ENCODE measurements around the gene LYRM4. TPM values are rescaled to one million over a fixed set of nuclear protein-coding genes. Genes with fewer than 3 reads are reported as not detected.

Gene LYRM4
- total and polyA plus RNA-seq, 2 donors (not counting 1 experiment from before 2014, with no cell fraction given): 14.5 to 31.9 TPM

GRCh38 chr6:5098501-5099270 is 162.1 kb downstream of the LYRM4 start:
- H3K9me3 ChIP-seq (ENCODE audit: control insufficient read depth, insufficient read depth, low read depth, low read length): no peaks in the 10 kb centered on the region
- no peaks in the 10 kb centered on the region for H3K36me3 ChIP-seq (ENCODE audit: control insufficient read depth, insufficient read depth, low read length)
- peaks cover 7% of the 10 kb centered on the region for H3K4me1 ChIP-seq (ENCODE audit: control insufficient read depth, extremely low read depth, insufficient read depth, low read length)
- H2AFZ ChIP-seq (ENCODE audit: low read length): no peak overlapping the region
- H3K4me3 ChIP-seq (replicated peaks in 1 of 4; ENCODE audit: control extremely low read depth in 1 of 4, insufficient read depth in 1 of 4, low read depth in 3 of 4, low read length in 4 of 4): no peak overlapping the region
- no peaks in the 10 kb centered on the region for H3K79me2 ChIP-seq (ENCODE audit: control insufficient read depth, insufficient read depth, low read length)
- H3K9ac ChIP-seq (ENCODE audit: insufficient read depth, low read length): no peak overlapping the region
- no peak overlapping the region for H3K27ac ChIP-seq (ENCODE audit: insufficient read depth, low read length)
- peaks cover 3% of the 10 kb centered on the region for H3K27me3 ChIP-seq (ENCODE audit: control insufficient read depth, insufficient read depth, low read length)
- TF ChIP-seq EZH2 (IDR thresholded peaks at IDR 0.05; ENCODE audit: low read length, missing control alignments) (no peak), CTCF (conservative IDR thresholded peaks at IDR 0.05 in 1 of 2, IDR thresholded peaks at IDR 0.05 in 1 of 2; ENCODE audit: low read depth in 1 of 2, low read length in 2 of 2) (no peak)
- no peak for DNase-seq (ENCODE audit: low read depth in 2 of 2)
- no peak overlapping the region for H3K4me2 ChIP-seq (ENCODE audit: extremely low read depth, insufficient read depth, low read length)
- no peaks in the 10 kb centered on the region for H4K20me1 ChIP-seq (ENCODE audit: control insufficient read depth, extremely low read depth, insufficient read depth, low read length)

- H3K27me3 ChIP-seq (ENCODE audit: control insufficient read depth, insufficient read depth, low read length): peaks cover 6% of the 10 kb centered on the region
- no peak overlapping the region for H3K4me2 ChIP-seq (ENCODE audit: extremely low read depth, insufficient read depth, low read length)
- no peaks in the 10 kb centered on the region for H3K79me2 ChIP-seq (ENCODE audit: control insufficient read depth, insufficient read depth, low read length)
- H3K4me3 ChIP-seq (replicated peaks in 1 of 4; ENCODE audit: control extremely low read depth in 1 of 4, insufficient read depth in 1 of 4, low read depth in 3 of 4, low read length in 4 of 4): no peak overlapping the region
- H3K4me1 ChIP-seq (ENCODE audit: control insufficient read depth, extremely low read depth, insufficient read depth, low read length): peaks cover 7% of the 10 kb centered on the region
- TF ChIP-seq EZH2 (IDR thresholded peaks at IDR 0.05; ENCODE audit: low read length, missing control alignments) (no peak), CTCF (conservative IDR thresholded peaks at IDR 0.05 in 1 of 2, IDR thresholded peaks at IDR 0.05 in 1 of 2; ENCODE audit: low read depth in 1 of 2, low read length in 2 of 2) (no peak)
- no peak overlapping the region for H3K9ac ChIP-seq (ENCODE audit: insufficient read depth, low read length)
- no peaks in the 10 kb centered on the region for H3K9me3 ChIP-seq (ENCODE audit: control insufficient read depth, insufficient read depth, low read depth, low read length)
- no peaks in the 10 kb centered on the region for H3K36me3 ChIP-seq (ENCODE audit: control insufficient read depth, insufficient read depth, low read length)
- no peak overlapping the region for H3K27ac ChIP-seq (ENCODE audit: insufficient read depth, low read length)
- H4K20me1 ChIP-seq (ENCODE audit: control insufficient read depth, extremely low read depth, insufficient read depth, low read length): no peaks in the 10 kb centered on the region
- peak in 1 of 2 donors; percentile 22 for DNase-seq (ENCODE audit: low read depth in 2 of 2)
- H2AFZ ChIP-seq (ENCODE audit: low read length): no peak overlapping the region
These were observed 164.3 kb downstream of the LYRM4 start for GRCh38 chr6:5096482-5096881.

- TF ChIP-seq EZH2 (IDR thresholded peaks at IDR 0.05; ENCODE audit: low read length, missing control alignments) (no peak), CTCF (conservative IDR thresholded peaks at IDR 0.05 in 1 of 2, IDR thresholded peaks at IDR 0.05 in 1 of 2; ENCODE audit: low read depth in 1 of 2, low read length in 2 of 2) (no peak)
- H3K79me2 ChIP-seq (ENCODE audit: control insufficient read depth, insufficient read depth, low read length): no peaks in the 10 kb centered on the region
- no peak overlapping the region for H3K4me2 ChIP-seq (ENCODE audit: extremely low read depth, insufficient read depth, low read length)
- H3K4me3 ChIP-seq (replicated peaks in 1 of 4; ENCODE audit: control extremely low read depth in 1 of 4, insufficient read depth in 1 of 4, low read depth in 3 of 4, low read length in 4 of 4): no peak overlapping the region
- peaks cover 11% of the 10 kb centered on the region for H3K27me3 ChIP-seq (ENCODE audit: control insufficient read depth, insufficient read depth, low read length)
- no peaks in the 10 kb centered on the region for H3K9me3 ChIP-seq (ENCODE audit: control insufficient read depth, insufficient read depth, low read depth, low read length)
- H3K27ac ChIP-seq (ENCODE audit: insufficient read depth, low read length): no peak overlapping the region
- H2AFZ ChIP-seq (ENCODE audit: low read length): no peak overlapping the region
- peaks cover 7% of the 10 kb centered on the region for H3K4me1 ChIP-seq (ENCODE audit: control insufficient read depth, extremely low read depth, insufficient read depth, low read length)
- peak; percentile 53 to 77 for DNase-seq (ENCODE audit: low read depth in 2 of 2)
- H3K9ac ChIP-seq (ENCODE audit: insufficient read depth, low read length): no peak overlapping the region
- H3K36me3 ChIP-seq (ENCODE audit: control insufficient read depth, insufficient read depth, low read length): no peaks in the 10 kb centered on the region
- no peaks in the 10 kb centered on the region for H4K20me1 ChIP-seq (ENCODE audit: control insufficient read depth, extremely low read depth, insufficient read depth, low read length)
These were observed 165.5 kb downstream of the LYRM4 start for GRCh38 chr6:5095236-5095635.
